ENCODE results near the gene TTLL6.
"Not testable (repeated sequence)": the region's sequence is repeated elsewhere in the genome, so short reads cannot be mapped to it uniquely, and the experiment has no call there.

Gene TTLL6

GRCh38 chr17:48814504-48814903 lies 2.5 kb downstream of the TTLL6 start:
- peak; percentile 73 for DNase-seq

- no peak for DNase-seq
Measured at GRCh38 chr17:48812001-48812400, 5.0 kb downstream of the TTLL6 start.

- DNase-seq: no peak
Measured at GRCh38 chr17:48809182-48809581, 7.8 kb downstream of the TTLL6 start.

GRCh38 chr17:48804936-48805411 lies 12.1 kb downstream of the TTLL6 start:
- peak; percentile 81 for DNase-seq

- DNase-seq: no peak
Measured at GRCh38 chr17:48800626-48801217, 16.3 kb downstream of the TTLL6 start.

- no peak for DNase-seq
Measured at GRCh38 chr17:48799069-48799723, 17.8 kb downstream of the TTLL6 start.

- not testable (repeated sequence) for DNase-seq
Measured at GRCh38 chr17:48796163-48796522, 20.9 kb downstream of the TTLL6 start.

- DNase-seq: no peak
Measured at GRCh38 chr17:48795444-48796162, 21.4 kb downstream of the TTLL6 start.

GRCh38 chr17:48792033-48792798 lies 24.8 kb downstream of the TTLL6 start:
- no peak for DNase-seq

- DNase-seq: peak; percentile 63
Measured at GRCh38 chr17:48791128-48792032, 25.6 kb downstream of the TTLL6 start.

- no peak for DNase-seq
Measured at GRCh38 chr17:48790607-48791127, 26.4 kb downstream of the TTLL6 start.

- DNase-seq: no peak
Measured at GRCh38 chr17:48787828-48788227, 29.2 kb downstream of the TTLL6 start.

GRCh38 chr17:48779421-48779820 lies 37.6 kb downstream of the TTLL6 start:
- no peak for DNase-seq

GRCh38 chr17:48776602-48777001 lies 40.4 kb downstream of the TTLL6 start:
- DNase-seq: no peak

GRCh38 chr17:48773245-48773644 lies 43.8 kb downstream of the TTLL6 start:
- no peak for DNase-seq

GRCh38 chr17:48770954-48771353 lies 46.1 kb downstream of the TTLL6 start:
- DNase-seq: no peak

GRCh38 chr17:48769009-48769675 lies 47.9 kb downstream of the TTLL6 start:
- DNase-seq: no peak

- no peak for DNase-seq
Measured at GRCh38 chr17:48767263-48767774, 49.7 kb downstream of the TTLL6 start.

- DNase-seq: no peak
Measured at GRCh38 chr17:48761114-48761513, 55.9 kb downstream of the TTLL6 start.

GRCh38 chr17:48760411-48760810 lies 56.6 kb downstream of the TTLL6 start:
- DNase-seq: no peak

- DNase-seq: no peak
Measured at GRCh38 chr17:48759288-48759687, 57.7 kb downstream of the TTLL6 start.
